ENCODE results near the gene MICAL3.

The MICAL3 gene

DNA sequence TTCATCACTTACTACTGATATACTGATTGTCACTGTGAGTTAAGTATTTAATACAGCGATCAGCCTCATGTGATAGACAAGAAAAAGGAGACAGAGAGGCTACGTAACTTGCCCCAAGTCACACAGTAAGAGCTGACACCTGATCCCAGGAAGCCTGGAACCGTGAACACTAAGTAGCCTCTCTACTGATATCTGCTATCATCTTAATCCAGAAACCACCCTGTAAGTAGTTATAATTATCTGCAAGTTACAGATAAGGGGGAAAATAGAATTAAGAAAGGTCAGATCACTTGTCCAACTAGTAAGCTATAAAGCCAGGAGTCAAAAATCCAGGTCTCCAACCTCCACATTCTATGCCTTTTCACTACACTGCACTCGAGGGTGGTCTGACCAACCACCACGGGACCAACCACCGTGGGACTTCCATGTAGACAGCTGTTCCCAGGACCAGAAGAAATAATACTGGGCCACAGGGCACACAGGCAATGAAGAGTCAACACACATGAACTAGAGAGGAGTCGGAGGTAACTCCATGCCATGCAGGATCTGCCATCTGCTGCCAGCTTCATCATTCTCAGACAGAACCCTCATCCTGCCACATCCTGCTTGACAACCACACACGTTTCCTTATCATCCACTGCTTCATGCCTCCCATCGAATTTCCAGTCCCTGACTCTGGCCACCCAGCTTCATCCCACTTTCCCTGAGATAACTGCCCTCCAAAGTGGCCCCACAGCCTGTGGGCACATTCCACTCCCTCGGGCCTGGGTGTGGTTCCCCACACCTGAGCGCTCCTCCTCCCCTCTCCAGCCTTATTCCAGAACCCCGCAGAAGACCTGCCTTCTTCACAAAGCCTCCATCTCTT, 58.6 kb downstream of the MICAL3 start:
- H3K27ac Mint-ChIP-seq, result no peak overlapping the region
- H3K27me3 Mint-ChIP-seq, result no peaks in the 10 kb centered on the region
- no peak for DNase-seq
- no peak overlapping the region for H3K4me3 Mint-ChIP-seq
- no peaks in the 10 kb centered on the region for H3K9me3 Mint-ChIP-seq
- H3K4me1 Mint-ChIP-seq (ENCODE audit: low read depth), result peaks cover 8% of the 10 kb centered on the region
- H3K36me3 Mint-ChIP-seq (ENCODE audit: low read depth), result peaks cover 6% of the 10 kb centered on the region

GRCh38 chr22:17964643-17965042, 59.7 kb downstream of the MICAL3 start:
- Mint-ChIP-seq H3K9me3 (no peaks in the 10 kb centered on the region), H3K27ac (no peak overlapping the region), H3K4me1 (ENCODE audit: low read depth) (peaks cover 8% of the 10 kb centered on the region), H3K36me3 (ENCODE audit: low read depth) (peaks cover 4% of the 10 kb centered on the region), H3K4me3 (no peak overlapping the region), H3K27me3 (no peaks in the 10 kb centered on the region)
- DNase-seq, result no peak

GRCh38 chr22:17964156-17964555, 60.2 kb downstream of the MICAL3 start:
- no peak for DNase-seq
- no peak overlapping the region for H3K4me3 Mint-ChIP-seq
- H3K27ac Mint-ChIP-seq, result no peak overlapping the region
- H3K4me1 Mint-ChIP-seq (ENCODE audit: low read depth), result peaks cover 8% of the 10 kb centered on the region
- H3K9me3 Mint-ChIP-seq, result no peaks in the 10 kb centered on the region
- H3K36me3 Mint-ChIP-seq (ENCODE audit: low read depth), result no peaks in the 10 kb centered on the region
- H3K27me3 Mint-ChIP-seq, result no peaks in the 10 kb centered on the region

DNA sequence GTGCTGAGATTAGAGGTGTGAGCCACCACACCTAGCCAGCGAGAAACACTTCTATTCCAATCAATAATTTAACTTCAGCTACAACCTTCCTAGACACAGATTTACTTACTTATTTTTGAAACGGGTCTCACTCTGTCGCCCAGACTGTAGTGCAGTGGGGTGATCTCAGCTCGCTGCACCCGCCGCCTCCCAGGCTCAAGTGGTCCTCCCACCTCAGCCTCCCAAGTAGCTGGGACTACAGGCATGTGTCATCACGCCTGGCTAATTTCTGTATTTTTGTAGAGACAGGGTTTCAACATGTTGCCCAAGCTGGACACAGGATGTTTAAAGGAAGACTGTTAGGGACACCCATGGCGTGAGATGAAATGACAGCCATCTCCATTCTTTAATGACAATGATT, 61.3 kb downstream of the MICAL3 start:
- Mint-ChIP-seq H3K4me1 (ENCODE audit: low read depth) (peaks cover 8% of the 10 kb centered on the region), H3K36me3 (ENCODE audit: low read depth) (no peaks in the 10 kb centered on the region), H3K4me3 (no peak overlapping the region), H3K27ac (no peak overlapping the region), H3K27me3 (no peaks in the 10 kb centered on the region), H3K9me3 (no peaks in the 10 kb centered on the region)
- DNase-seq, result no peak

DNA sequence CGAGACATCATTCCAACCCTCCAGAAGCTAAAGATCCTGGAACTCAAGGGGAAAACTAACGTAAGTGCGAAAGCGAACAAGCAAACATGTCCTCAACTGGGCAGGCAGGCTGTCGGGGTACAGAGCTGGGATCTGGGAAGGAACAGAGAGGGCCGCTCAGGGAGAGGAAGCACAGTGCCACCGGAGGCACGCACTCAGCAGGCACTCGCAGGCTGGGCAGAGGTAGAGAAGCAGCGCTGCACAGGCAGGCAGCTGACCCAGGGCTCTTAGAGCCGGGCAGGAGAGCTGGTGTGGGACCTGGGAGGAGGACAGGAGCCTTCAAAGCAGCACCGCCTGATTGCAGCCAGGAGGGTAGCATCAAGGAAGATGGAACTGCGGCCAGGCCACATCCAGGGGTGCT, 62.2 kb downstream of the MICAL3 start:
- Mint-ChIP-seq H3K4me3 (no peak overlapping the region), H3K9me3 (no peaks in the 10 kb centered on the region), H3K36me3 (ENCODE audit: low read depth) (no peaks in the 10 kb centered on the region), H3K27me3 (no peaks in the 10 kb centered on the region), H3K4me1 (ENCODE audit: low read depth) (peaks cover 8% of the 10 kb centered on the region), H3K27ac (no peak overlapping the region)
- DNase-seq, result no peak

GRCh38 chr22:17961446-17961729, 63.0 kb downstream of the MICAL3 start:
- Mint-ChIP-seq H3K27ac (no peak overlapping the region), H3K9me3 (no peaks in the 10 kb centered on the region), H3K4me3 (no peak overlapping the region), H3K36me3 (ENCODE audit: low read depth) (no peaks in the 10 kb centered on the region), H3K27me3 (no peaks in the 10 kb centered on the region), H3K4me1 (ENCODE audit: low read depth) (peaks cover 6% of the 10 kb centered on the region)
- DNase-seq, result no peak

GRCh38 chr22:17960695-17961445, 63.5 kb downstream of the MICAL3 start:
- no peak for DNase-seq
- H3K9me3 Mint-ChIP-seq, result no peaks in the 10 kb centered on the region
- H3K36me3 Mint-ChIP-seq (ENCODE audit: low read depth), result no peaks in the 10 kb centered on the region
- H3K27ac Mint-ChIP-seq, result no peak overlapping the region
- no peaks in the 10 kb centered on the region for H3K27me3 Mint-ChIP-seq
- peaks cover 1% of the 10 kb centered on the region for H3K4me1 Mint-ChIP-seq (ENCODE audit: low read depth)
- H3K4me3 Mint-ChIP-seq, result no peak overlapping the region

GRCh38 chr22:17960011-17960410, 64.3 kb downstream of the MICAL3 start:
- Mint-ChIP-seq H3K27ac (no peak overlapping the region), H3K27me3 (no peaks in the 10 kb centered on the region), H3K4me1 (ENCODE audit: low read depth) (no peaks in the 10 kb centered on the region), H3K4me3 (no peak overlapping the region), H3K36me3 (ENCODE audit: low read depth) (no peaks in the 10 kb centered on the region), H3K9me3 (no peaks in the 10 kb centered on the region)
- no peak for DNase-seq

DNA sequence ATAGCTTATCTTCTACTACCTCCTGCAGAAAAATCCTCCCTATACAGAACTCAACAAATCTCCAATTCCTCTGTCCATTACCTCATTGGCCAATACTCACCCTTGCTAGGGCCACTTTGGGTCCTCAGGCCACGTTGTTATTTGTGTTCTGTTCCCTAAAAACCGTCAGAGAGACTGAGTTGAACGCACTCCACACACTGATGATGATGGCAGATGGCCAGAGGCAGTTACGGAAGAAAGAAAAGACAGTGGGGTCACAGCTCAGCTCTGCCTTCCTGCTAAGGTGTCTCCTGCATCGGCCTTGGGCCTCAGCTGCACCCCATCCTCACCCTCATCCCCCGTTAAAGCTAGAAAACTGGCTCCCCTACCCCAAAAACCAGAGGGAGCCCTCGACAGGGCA, 66.2 kb downstream of the MICAL3 start:
- Mint-ChIP-seq H3K4me1 (ENCODE audit: low read depth) (no peaks in the 10 kb centered on the region), H3K9me3 (no peaks in the 10 kb centered on the region), H3K27ac (no peak overlapping the region), H3K27me3 (no peaks in the 10 kb centered on the region), H3K4me3 (no peak overlapping the region), H3K36me3 (ENCODE audit: low read depth) (no peaks in the 10 kb centered on the region)
- DNase-seq, result no peak

- DNase-seq, result no peak
- no peaks in the 10 kb centered on the region for H3K27me3 Mint-ChIP-seq
- no peak overlapping the region for H3K27ac Mint-ChIP-seq
- H3K4me3 Mint-ChIP-seq, result no peak overlapping the region
- no peaks in the 10 kb centered on the region for H3K36me3 Mint-ChIP-seq (ENCODE audit: low read depth)
- H3K4me1 Mint-ChIP-seq (ENCODE audit: low read depth), result no peaks in the 10 kb centered on the region
- H3K9me3 Mint-ChIP-seq, result no peaks in the 10 kb centered on the region
Measured at GRCh38 chr22:17957693-17958092, 66.7 kb downstream of the MICAL3 start.

DNA sequence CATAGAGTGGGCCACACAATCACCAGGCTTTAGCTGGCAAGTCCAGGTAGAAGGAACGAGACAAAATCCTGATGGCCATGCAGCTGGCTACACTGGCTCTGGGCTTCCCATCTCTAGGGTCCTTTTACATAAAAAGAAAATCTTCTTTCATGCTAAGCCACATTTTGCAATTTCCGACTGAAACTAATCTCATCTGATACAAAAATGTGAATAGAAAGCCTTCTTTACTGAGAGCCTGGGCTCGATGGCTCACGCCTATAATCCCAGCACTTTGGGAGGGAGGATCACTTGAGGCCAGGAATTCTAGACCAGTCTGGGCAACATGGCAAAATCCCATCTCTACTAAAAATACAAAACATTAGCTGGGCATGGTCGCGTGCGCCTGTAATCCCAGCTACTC, 67.2 kb downstream of the MICAL3 start:
- DNase-seq, result no peak
- Mint-ChIP-seq H3K36me3 (ENCODE audit: low read depth) (no peaks in the 10 kb centered on the region), H3K27ac (no peak overlapping the region), H3K4me3 (no peak overlapping the region), H3K4me1 (ENCODE audit: low read depth) (no peaks in the 10 kb centered on the region), H3K27me3 (no peaks in the 10 kb centered on the region), H3K9me3 (no peaks in the 10 kb centered on the region)

DNA sequence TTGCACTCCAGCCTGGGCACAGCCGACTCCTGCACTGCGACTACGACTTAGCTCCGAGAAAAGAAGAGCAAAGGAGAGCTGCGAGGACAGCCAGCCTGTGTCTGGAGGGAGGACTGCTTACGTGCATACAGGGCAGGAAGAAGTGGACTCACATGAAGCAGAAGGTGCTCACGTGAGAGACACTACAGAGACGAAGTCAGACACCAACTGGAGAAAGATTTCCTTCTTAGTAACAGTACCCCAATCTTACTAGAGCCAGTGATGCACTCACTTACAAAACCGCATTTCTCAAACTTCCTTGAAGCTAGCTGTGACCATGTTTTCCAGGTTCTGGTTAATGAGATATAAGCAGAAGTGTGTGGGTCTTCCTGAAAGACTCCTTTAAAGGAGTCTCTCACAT, 67.7 kb downstream of the MICAL3 start:
- H3K27ac Mint-ChIP-seq, result no peak overlapping the region
- no peaks in the 10 kb centered on the region for H3K9me3 Mint-ChIP-seq
- H3K27me3 Mint-ChIP-seq, result no peaks in the 10 kb centered on the region
- no peaks in the 10 kb centered on the region for H3K4me1 Mint-ChIP-seq (ENCODE audit: low read depth)
- H3K36me3 Mint-ChIP-seq (ENCODE audit: low read depth), result no peaks in the 10 kb centered on the region
- DNase-seq, result no peak
- H3K4me3 Mint-ChIP-seq, result no peak overlapping the region

DNA sequence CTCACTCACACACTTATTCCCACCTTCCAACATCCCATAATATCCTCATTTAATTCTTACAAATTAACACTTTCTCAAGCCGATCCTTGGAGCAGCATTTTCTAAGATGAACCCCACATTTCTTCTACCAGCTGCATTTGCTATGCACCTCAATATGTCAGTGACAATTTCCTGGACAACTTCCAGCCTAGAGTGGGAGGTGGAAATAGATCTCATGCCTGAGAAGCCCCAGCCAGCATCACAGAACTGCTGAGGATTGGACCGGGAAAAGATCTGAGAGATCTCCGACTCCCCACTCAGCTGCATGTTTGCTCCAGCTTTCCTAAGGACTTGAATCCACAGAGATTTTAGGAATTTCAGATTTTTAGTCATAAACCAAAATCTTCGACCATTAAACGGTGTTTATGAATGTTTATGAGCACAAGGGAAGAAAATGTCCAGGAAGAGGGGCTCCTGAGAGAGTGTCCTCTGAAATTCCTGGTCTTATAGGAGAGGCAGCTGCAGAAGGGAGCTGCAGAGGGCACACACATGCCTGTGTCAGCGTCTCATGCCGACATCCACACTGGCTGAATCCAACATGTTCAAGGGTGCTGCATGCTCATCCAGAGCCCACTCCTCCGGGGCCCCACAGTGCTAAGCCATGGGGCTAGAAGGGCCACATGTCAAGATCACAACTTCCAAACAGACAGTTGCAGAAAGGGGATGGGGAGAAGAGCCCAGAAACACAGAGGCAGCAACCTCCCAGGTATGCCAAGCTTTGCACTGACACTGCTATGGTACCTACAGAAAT, 68.6 kb downstream of the MICAL3 start:
- Mint-ChIP-seq H3K36me3 (ENCODE audit: low read depth) (no peaks in the 10 kb centered on the region), H3K9me3 (no peaks in the 10 kb centered on the region), H3K4me3 (no peak overlapping the region), H3K27me3 (no peaks in the 10 kb centered on the region), H3K4me1 (ENCODE audit: low read depth) (no peaks in the 10 kb centered on the region), H3K27ac (no peak overlapping the region)
- no peak for DNase-seq

DNA sequence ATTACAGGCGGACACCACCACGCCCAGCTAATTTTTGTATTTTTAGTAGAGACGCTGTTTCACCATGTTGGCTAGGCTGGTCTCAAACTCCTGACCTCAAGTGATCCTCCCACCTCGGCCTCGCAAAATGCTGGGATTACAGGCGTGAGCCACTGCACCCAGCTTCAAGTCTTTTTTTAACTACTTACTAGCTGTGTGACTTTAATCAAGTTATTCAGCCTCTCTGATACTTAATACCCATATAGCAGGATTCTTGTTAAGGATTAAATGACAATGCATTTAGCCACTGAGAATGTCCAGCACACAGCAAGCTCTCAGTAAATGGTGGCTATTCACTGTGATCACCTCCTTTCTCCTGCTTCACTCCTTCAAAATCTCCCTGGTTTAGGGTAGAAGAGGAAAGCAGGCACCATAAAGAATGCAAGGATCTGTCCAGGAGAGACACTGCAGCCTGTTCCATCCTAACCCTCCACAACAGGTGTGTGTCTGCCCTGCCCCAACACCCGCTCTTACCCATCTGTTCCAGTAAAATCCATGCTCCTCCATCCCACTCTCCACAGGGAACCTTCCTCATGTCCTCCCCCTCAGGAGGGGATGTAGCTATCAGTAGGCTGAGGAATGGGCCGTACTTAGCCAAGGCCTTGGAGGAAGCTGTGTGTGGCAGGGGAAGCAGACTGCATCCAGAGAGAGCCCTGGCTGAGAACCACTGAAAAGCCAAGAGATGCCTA, 69.3 kb downstream of the MICAL3 start:
- no peak overlapping the region for H3K27ac Mint-ChIP-seq
- no peak overlapping the region for H3K4me3 Mint-ChIP-seq
- no peaks in the 10 kb centered on the region for H3K9me3 Mint-ChIP-seq
- no peaks in the 10 kb centered on the region for H3K27me3 Mint-ChIP-seq
- no peaks in the 10 kb centered on the region for H3K4me1 Mint-ChIP-seq (ENCODE audit: low read depth)
- no peaks in the 10 kb centered on the region for H3K36me3 Mint-ChIP-seq (ENCODE audit: low read depth)
- no peak for DNase-seq
